Vagina (tissue), 2 donors: Measurements from ENCODE around the gene POLR2E. TPM values are rescaled to one million over a fixed set of nuclear protein-coding genes. Genes with fewer than 3 reads are reported as not detected.
A peak's percentile ranks its signal among the peaks of the same experiment; 100 is the strongest.

Source experiments
- DNase-seq, 2 donors: peaks; one replicate each; pipeline ENCODE4 v3.0.0-alpha.2; 2017; ENCODE audit errors: extremely low spot score in 2 of 2
- H3K27ac ChIP-seq: fragments of 200-600 bp; sonication (generic); one replicate; pipeline ENCODE4 v1.5.1; 2019
- H3K27me3 ChIP-seq: fragments of 200-600 bp; sonication (generic); one replicate; pipeline ENCODE4 v1.5.1; 2019
- H3K36me3 ChIP-seq, 2 donors: fragments of 200-600 bp; sonication (generic); one replicate each; pipeline ENCODE4 v1.5.1; 2017 to 2019
- H3K4me1 ChIP-seq: fragments of 200-600 bp; sonication (generic); one replicate; pipeline ENCODE4 v1.5.1; 2019
- H3K4me3 ChIP-seq, 2 donors: fragments of 200-600 bp; sonication (generic); 1 replicate in 1 of 2; 2 replicates in 1 of 2; pipeline ENCODE4 v1.5.1; 2016 to 2019
- H3K9me3 ChIP-seq: fragments of 200-600 bp; sonication (generic); one replicate; pipeline ENCODE4 v1.5.1; 2019
- CTCF ChIP-seq, 3 experiments: fragments of 450-650 bp in 2 of 3; fragments of 200-600 bp in 1 of 3; sonication (generic) in 1 of 3; IDR thresholded peaks; one replicate each; pipeline ENCODE4 v1.5.1; 2017 to 2019; ENCODE audit warnings: antibody characterized with exemption in 3 of 3, mild to moderate bottlenecking in 2 of 3, moderate library complexity in 2 of 3
- POLR2A ChIP-seq, 2 donors: fragments of 450-650 bp; IDR thresholded peaks; one replicate each; pipeline ENCODE4 v1.6.1; 2017; ENCODE audit warnings: antibody characterized with exemption in 2 of 2, mild to moderate bottlenecking in 2 of 2, moderate library complexity in 2 of 2
- POLR2AphosphoS5 ChIP-seq, 2 donors: sonication (generic); formaldehyde crosslinking; IDR thresholded peaks; one replicate each; pipeline ENCODE4 v1.9.0; 2017; ENCODE audit warnings: antibody characterized with exemption in 2 of 2, mild to moderate bottlenecking in 2 of 2, low read depth in 1 of 2; ENCODE audit not compliant: insufficient read depth in 1 of 2
- intact Hi-C: fragments of 100-400 bp; cut with DNase I; formaldehyde crosslinking; loops from one replicate; pipeline ENCODE4 v1.15.1; 2023
- total RNA-seq: library from RNA; depleted of rRNA; stranded (reverse); fragments of >200 nt; gene quantifications from one replicate; pipeline ENCODE4 v1.2.3, GENCODE V29; 2016

The POLR2E gene
- total RNA-seq, 1 donor from 2014 or later, result 83.7 TPM

DNA sequence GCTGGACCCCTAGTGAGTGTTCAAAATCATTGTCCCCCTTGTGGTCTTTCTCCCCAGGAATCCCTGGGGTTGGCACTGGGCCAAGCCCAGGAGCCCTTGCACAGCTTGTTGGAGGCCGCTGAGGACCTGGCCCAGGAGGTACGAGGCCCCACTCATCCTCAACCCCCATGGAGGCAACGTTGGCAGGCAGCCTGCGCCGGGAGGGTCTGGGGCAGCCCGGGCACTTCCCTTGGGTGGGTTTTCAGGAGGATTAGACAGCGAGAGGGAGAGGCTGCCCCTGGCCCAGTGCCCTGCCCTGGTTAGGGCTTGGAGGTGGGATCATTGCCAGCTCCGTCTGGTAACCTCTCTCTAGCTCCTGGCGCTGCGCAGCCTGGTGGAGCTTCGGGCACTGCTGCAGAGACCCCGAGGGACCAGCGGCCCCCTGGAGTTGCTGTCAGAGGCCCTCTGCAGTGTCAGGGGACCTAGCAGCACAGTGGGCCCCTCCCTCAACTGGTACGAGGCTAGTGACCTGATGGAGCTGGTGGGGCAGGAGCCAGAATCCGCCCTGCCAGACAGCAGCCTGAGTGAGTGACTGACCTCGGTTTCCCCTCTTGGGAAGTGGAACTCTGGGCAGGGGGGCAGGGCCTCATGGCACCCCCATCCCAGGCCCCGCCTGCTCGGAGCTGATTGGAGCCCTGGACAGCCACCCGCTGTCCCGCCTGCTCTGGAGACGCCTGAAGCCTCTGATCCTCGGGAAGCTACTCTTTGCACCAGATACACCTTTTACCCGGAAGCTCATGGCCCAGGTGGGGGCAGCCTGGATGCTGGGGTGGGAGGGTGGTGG is 52.3 kb downstream of the POLR2E start:
- no peak for DNase-seq
- Histone ChIP-seq H3K4me1 (peaks cover 36% of the 10 kb centered on the region), H3K27me3 (no peaks in the 10 kb centered on the region), H3K27ac (no peak overlapping the region), H3K36me3 (no peaks in the 10 kb centered on the region), H3K4me3 (peak overlapping the region in 1 of 2 donors; percentile 5), H3K9me3 (no peaks in the 10 kb centered on the region)
- TF ChIP-seq POLR2A (IDR thresholded peaks at IDR 0.05) (no peak), POLR2AphosphoS5 (IDR thresholded peaks at IDR 0.05; ENCODE audit: insufficient read depth in 1 of 2, low read depth in 1 of 2) (peak in 1 of 2 donors; percentile 10)
- intact Hi-C loops, result no loop called here

DNA sequence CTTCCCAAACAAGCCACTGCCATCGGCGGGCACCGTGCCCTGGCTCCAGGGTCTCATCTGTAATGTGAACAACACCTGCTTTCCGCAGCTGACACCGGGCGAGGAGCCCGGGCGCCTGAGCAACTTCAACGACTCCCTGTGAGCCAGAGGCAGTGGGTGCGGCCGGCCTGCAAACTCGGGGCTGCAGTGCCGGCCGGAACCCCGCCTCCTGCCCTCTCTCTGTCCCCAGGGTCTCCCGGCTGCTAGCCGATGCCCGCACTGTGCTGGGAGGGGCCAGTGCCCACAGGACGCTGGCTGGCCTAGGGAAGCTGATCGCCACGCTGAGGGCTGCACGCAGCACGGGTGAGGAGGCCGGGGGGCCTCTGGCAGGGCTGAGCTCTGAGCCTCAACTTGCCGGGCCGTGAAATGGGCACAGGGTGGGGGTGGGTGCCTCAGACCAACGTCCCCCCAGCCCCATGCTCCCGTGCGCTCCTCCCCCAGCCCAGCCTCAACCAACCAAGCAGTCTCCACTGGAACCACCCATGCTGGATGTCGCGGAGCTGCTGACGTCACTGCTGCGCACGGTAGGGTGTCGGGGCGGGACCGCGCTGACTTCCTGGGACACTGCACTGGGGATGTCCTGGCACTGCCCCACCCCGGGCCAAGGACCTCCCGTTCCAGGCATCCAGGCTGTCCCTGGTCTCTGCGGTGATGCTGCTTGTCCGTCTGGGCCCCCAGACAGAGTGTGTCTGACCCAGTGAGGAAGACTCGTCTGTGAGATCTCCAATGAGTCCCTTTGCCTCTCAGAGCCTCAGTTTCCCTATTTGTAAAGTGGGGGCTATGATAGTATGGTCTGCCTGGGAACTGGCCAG is 53.1 kb downstream of the POLR2E start:
- Histone ChIP-seq H3K9me3 (no peaks in the 10 kb centered on the region), H3K27ac (no peak overlapping the region), H3K27me3 (no peaks in the 10 kb centered on the region), H3K4me1 (peaks cover 36% of the 10 kb centered on the region), H3K36me3 (peaks cover 0 to 5% of the 10 kb centered on the region in 2 donors), H3K4me3 (peak overlapping the region in 1 of 2 donors; percentile 5)
- intact Hi-C loops, result no loop called here
- DNase-seq, result no peak
- TF ChIP-seq POLR2A (IDR thresholded peaks at IDR 0.05) (no peak), POLR2AphosphoS5 (IDR thresholded peaks at IDR 0.05; ENCODE audit: insufficient read depth in 1 of 2, low read depth in 1 of 2) (no peak), CTCF (IDR thresholded peaks at IDR 0.05) (no peak)

GRCh38 chr19:1041272-1041834 is 53.8 kb downstream of the POLR2E start:
- H3K9me3 ChIP-seq, result no peaks in the 10 kb centered on the region
- intact Hi-C loops, result no loop called here
- peak overlapping the region; percentile 51 to 55 for H3K4me3 ChIP-seq
- TF ChIP-seq POLR2AphosphoS5 (IDR thresholded peaks at IDR 0.05; ENCODE audit: insufficient read depth in 1 of 2, low read depth in 1 of 2) (no peak), CTCF (IDR thresholded peaks at IDR 0.05) (no peak), POLR2A (IDR thresholded peaks at IDR 0.05) (no peak)
- H3K27ac ChIP-seq, result no peak overlapping the region
- H3K27me3 ChIP-seq, result no peaks in the 10 kb centered on the region
- DNase-seq, result no peak
- peaks cover 36% of the 10 kb centered on the region for H3K4me1 ChIP-seq
- H3K36me3 ChIP-seq, result peaks cover 0 to 12% of the 10 kb centered on the region in 2 donors

- H3K36me3 ChIP-seq, result peaks cover 0 to 19% of the 10 kb centered on the region in 2 donors
- no peaks in the 10 kb centered on the region for H3K9me3 ChIP-seq
- no peaks in the 10 kb centered on the region for H3K27me3 ChIP-seq
- no peak for DNase-seq
- peak overlapping the region; percentile 51 to 55 for H3K4me3 ChIP-seq
- H3K27ac ChIP-seq, result peak overlapping the region; percentile 34
- intact Hi-C loops, result no loop called here
- peaks cover 36% of the 10 kb centered on the region for H3K4me1 ChIP-seq
- peak; percentile 23 to 48 for TF ChIP-seq POLR2AphosphoS5 (IDR thresholded peaks at IDR 0.05; ENCODE audit: insufficient read depth in 1 of 2, low read depth in 1 of 2)
- TF ChIP-seq POLR2A (IDR thresholded peaks at IDR 0.05), result no peak
These were observed 54.5 kb downstream of the POLR2E start for GRCh38 chr19:1040476-1041271.

- no peak for DNase-seq
- H3K9me3 ChIP-seq, result no peaks in the 10 kb centered on the region
- peak within 1 kb of the TSS; percentile 51 to 55 for H3K4me3 ChIP-seq
- H3K36me3 ChIP-seq, result peaks cover 0 to 19% of the 10 kb centered on the region in 2 donors
- peak within 1 kb of the TSS; percentile 34 for H3K27ac ChIP-seq
- TF ChIP-seq POLR2AphosphoS5 (IDR thresholded peaks at IDR 0.05; ENCODE audit: insufficient read depth in 1 of 2, low read depth in 1 of 2), result peak; percentile 83 to 96
- TF ChIP-seq CTCF (IDR thresholded peaks at IDR 0.05), result no peak
- TF ChIP-seq POLR2A (IDR thresholded peaks at IDR 0.05), result peak in 1 of 2 donors; percentile 36
- peaks cover 36% of the 10 kb centered on the region for H3K4me1 ChIP-seq
- intact Hi-C loops, result no loop called here
- H3K27me3 ChIP-seq, result no peaks in the 10 kb centered on the region
These were observed 55.3 kb downstream of the POLR2E start, which contains the start of gene ABCA7 for GRCh38 chr19:1039646-1040475. TSS of gene ABCA7 (plus strand) at chr19:1040107. CDS start at chr19:1041362, 1,255 bp downstream.
